Fibroblast of skin of left biceps (primary cell): ENCODE measurements around the gene TMED8.
"Not testable (repeated sequence)": the region's sequence is repeated elsewhere in the genome, so short reads cannot be mapped to it uniquely, and the experiment has no call there.

Experiments used
- DNase-seq, 2 experiments: peaks; one replicate each; pipeline ENCODE4 v3.0.0-alpha.2; 2013; ENCODE audit warnings: low read depth in 2 of 2

TMED8 gene

GRCh38 chr14:77364146-77364545 is 12.7 kb downstream of the TMED8 start:
- DNase-seq, result no peak

GRCh38 chr14:77359626-77360025 is 17.3 kb downstream of the TMED8 start:
- no peak for DNase-seq

- no peak for DNase-seq
These were observed 20.0 kb downstream of the TMED8 start for GRCh38 chr14:77356899-77357298.

- DNase-seq, result no peak
These were observed 21.1 kb downstream of the TMED8 start for GRCh38 chr14:77355811-77356210.

GRCh38 chr14:77353469-77354141 is 23.3 kb downstream of the TMED8 start:
- no peak for DNase-seq

- DNase-seq, result no peak
These were observed 29.1 kb downstream of the TMED8 start for GRCh38 chr14:77347751-77348150.

GRCh38 chr14:77346495-77346894 is 30.4 kb downstream of the TMED8 start:
- no peak for DNase-seq

- no peak for DNase-seq
These were observed 32.4 kb downstream of the TMED8 start for GRCh38 chr14:77344377-77344996.

- no peak for DNase-seq
These were observed 33.2 kb downstream of the TMED8 start for GRCh38 chr14:77343662-77344061.

- DNase-seq, result no peak
These were observed 34.0 kb downstream of the TMED8 start for GRCh38 chr14:77342726-77343397.

- no peak for DNase-seq
These were observed 36.5 kb downstream of the TMED8 start for GRCh38 chr14:77340389-77340788.

- DNase-seq, result no peak
These were observed 37.5 kb downstream of the TMED8 start for GRCh38 chr14:77339407-77339806.

GRCh38 chr14:77338302-77338701 is 38.6 kb downstream of the TMED8 start:
- no peak for DNase-seq

- DNase-seq, result no peak
These were observed 39.0 kb downstream of the TMED8 start for GRCh38 chr14:77337880-77338279.

- not testable (repeated sequence) for DNase-seq
These were observed 39.6 kb downstream of the TMED8 start for GRCh38 chr14:77337255-77337654.

GRCh38 chr14:77335576-77335975 is 41.3 kb downstream of the TMED8 start:
- no peak for DNase-seq

- no peak for DNase-seq
These were observed 47.0 kb downstream of the TMED8 start for GRCh38 chr14:77329872-77330271.

GRCh38 chr14:77327111-77327510 is 49.8 kb downstream of the TMED8 start:
- no peak for DNase-seq

- DNase-seq, result no peak
These were observed 51.2 kb downstream of the TMED8 start for GRCh38 chr14:77325746-77326094.

GRCh38 chr14:77324816-77325745 is 51.8 kb downstream of the TMED8 start:
- DNase-seq, result no peak

GRCh38 chr14:77324289-77324688 is 52.6 kb downstream of the TMED8 start:
- DNase-seq, result no peak

GRCh38 chr14:77323571-77323970 is 53.3 kb downstream of the TMED8 start:
- no peak for DNase-seq
